ENCODE measurements around the gene SLCO4C1. TPM values are rescaled to one million over a fixed set of nuclear protein-coding genes. Genes with fewer than 3 reads are reported as not detected.

The SLCO4C1 gene
- total and polyA plus RNA-seq, 2 of the 13 experiments (the other 11 are each of a cell fraction or from before 2014, with no cell fraction given) = 1.3 to 7.8 TPM

DNA sequence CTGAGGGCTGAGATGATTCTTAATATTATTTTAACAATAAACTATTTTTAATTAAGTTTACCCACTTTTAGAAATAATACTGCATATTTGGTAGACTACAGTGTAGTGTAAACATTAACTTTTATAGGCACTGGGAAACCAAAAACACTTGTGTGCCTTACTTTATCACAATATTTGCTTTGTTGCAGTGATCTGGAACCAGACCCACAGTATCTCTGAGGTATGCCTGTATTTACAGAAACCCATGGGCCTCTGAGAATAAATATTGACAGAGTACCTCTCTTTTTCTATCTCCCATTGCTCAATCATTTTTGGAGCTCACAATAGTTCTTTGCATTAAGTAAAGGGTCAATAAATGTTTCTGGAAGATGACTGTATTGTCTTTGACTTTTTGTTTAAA lies 73.3 kb downstream of the SLCO4C1 start (continued):
- TF ChIP-seq MYC (CRISPR knock-in tag; IDR thresholded peaks at IDR 0.05; ENCODE audit: borderline replicate concordance) (no peak), ZFP36L2 (CRISPR knock-in tag; IDR thresholded peaks at IDR 0.05) (no peak), HDAC6 (IDR thresholded peaks at IDR 0.05; ENCODE audit: low read depth, low read length) (no peak), ZIK1 (CRISPR knock-in tag; IDR thresholded peaks at IDR 0.05; ENCODE audit: borderline replicate concordance, low read depth) (no peak), GTF3A (CRISPR knock-in tag; conservative IDR thresholded peaks at IDR 0.05) (no peak), ZFP82 (CRISPR knock-in tag; IDR thresholded peaks at IDR 0.05; ENCODE audit: borderline replicate concordance) (no peak), RCOR2 (CRISPR knock-in tag; IDR thresholded peaks at IDR 0.05) (peak; percentile 98), ZNF460 (CRISPR knock-in tag; IDR thresholded peaks at IDR 0.05; ENCODE audit: borderline replicate concordance) (no peak), ZNF101 (CRISPR knock-in tag; IDR thresholded peaks at IDR 0.05; ENCODE audit: borderline replicate concordance, low read depth) (no peak), MATR3 (CRISPR knock-in tag; IDR thresholded peaks at IDR 0.05) (no peak), SNAPC2 (CRISPR knock-in tag; IDR thresholded peaks at IDR 0.05) (peak; percentile 60; the same call in 1 of the 2 replicates), ZNF546 (CRISPR knock-in tag; conservative IDR thresholded peaks at IDR 0.05) (no peak), PRMT3 (CRISPR knock-in tag; IDR thresholded peaks at IDR 0.05; ENCODE audit: borderline replicate concordance, low read depth) (no peak), GATAD2A (CRISPR knock-in tag; IDR thresholded peaks at IDR 0.05) (peak; percentile 100), ZFYVE20 (CRISPR knock-in tag; IDR thresholded peaks at IDR 0.05; ENCODE audit: borderline replicate concordance, low read depth) (no peak), BRCA1 (CRISPR knock-in tag; IDR thresholded peaks at IDR 0.05) (0 out of 2 replicates have a peak, but pooled peaks have one; percentile 45), HNRNPK (IDR thresholded peaks at IDR 0.05; ENCODE audit: low read depth, low read length, poor library complexity, severe bottlenecking) (no peak), MBNL3 (CRISPR knock-in tag; conservative IDR thresholded peaks at IDR 0.05) (no peak), ZNF652 (CRISPR knock-in tag; IDR thresholded peaks at IDR 0.05; ENCODE audit: borderline replicate concordance, low read depth) (peak; percentile 60; the same call in 1 of the 2 replicates)
- TF ChIP-seq, protein P1, sequence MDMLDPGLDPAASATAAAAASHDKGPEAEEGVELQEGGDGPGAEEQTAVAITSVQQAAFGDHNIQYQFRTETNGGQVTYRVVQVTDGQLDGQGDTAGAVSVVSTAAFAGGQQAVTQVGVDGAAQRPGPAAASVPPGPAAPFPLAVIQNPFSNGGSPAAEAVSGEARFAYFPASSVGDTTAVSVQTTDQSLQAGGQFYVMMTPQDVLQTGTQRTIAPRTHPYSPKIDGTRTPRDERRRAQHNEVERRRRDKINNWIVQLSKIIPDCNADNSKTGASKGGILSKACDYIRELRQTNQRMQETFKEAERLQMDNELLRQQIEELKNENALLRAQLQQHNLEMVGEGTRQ (IDR thresholded peaks at IDR 0.05; ENCODE audit: low read depth, low read length) = no peak
- TF ChIP-seq, protein P1 (CRISPR knock-in tag; IDR thresholded peaks at IDR 0.05; ENCODE audit: borderline replicate concordance) = no peak
- TF ChIP-seq, protein P2, sequence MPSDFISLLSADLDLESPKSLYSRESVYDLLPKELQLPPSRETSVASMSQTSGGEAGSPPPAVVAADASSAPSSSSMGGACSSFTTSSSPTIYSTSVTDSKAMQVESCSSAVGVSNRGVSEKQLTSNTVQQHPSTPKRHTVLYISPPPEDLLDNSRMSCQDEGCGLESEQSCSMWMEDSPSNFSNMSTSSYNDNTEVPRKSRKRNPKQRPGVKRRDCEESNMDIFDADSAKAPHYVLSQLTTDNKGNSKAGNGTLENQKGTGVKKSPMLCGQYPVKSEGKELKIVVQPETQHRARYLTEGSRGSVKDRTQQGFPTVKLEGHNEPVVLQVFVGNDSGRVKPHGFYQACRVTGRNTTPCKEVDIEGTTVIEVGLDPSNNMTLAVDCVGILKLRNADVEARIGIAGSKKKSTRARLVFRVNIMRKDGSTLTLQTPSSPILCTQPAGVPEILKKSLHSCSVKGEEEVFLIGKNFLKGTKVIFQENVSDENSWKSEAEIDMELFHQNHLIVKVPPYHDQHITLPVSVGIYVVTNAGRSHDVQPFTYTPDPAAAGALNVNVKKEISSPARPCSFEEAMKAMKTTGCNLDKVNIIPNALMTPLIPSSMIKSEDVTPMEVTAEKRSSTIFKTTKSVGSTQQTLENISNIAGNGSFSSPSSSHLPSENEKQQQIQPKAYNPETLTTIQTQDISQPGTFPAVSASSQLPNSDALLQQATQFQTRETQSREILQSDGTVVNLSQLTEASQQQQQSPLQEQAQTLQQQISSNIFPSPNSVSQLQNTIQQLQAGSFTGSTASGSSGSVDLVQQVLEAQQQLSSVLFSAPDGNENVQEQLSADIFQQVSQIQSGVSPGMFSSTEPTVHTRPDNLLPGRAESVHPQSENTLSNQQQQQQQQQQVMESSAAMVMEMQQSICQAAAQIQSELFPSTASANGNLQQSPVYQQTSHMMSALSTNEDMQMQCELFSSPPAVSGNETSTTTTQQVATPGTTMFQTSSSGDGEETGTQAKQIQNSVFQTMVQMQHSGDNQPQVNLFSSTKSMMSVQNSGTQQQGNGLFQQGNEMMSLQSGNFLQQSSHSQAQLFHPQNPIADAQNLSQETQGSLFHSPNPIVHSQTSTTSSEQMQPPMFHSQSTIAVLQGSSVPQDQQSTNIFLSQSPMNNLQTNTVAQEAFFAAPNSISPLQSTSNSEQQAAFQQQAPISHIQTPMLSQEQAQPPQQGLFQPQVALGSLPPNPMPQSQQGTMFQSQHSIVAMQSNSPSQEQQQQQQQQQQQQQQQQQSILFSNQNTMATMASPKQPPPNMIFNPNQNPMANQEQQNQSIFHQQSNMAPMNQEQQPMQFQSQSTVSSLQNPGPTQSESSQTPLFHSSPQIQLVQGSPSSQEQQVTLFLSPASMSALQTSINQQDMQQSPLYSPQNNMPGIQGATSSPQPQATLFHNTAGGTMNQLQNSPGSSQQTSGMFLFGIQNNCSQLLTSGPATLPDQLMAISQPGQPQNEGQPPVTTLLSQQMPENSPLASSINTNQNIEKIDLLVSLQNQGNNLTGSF (CRISPR knock-in tag; IDR thresholded peaks at IDR 0.05) = no peak
- TF ChIP-seq, protein P3, sequence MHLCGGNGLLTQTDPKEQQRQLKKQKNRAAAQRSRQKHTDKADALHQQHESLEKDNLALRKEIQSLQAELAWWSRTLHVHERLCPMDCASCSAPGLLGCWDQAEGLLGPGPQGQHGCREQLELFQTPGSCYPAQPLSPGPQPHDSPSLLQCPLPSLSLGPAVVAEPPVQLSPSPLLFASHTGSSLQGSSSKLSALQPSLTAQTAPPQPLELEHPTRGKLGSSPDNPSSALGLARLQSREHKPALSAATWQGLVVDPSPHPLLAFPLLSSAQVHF (CRISPR knock-in tag; IDR thresholded peaks at IDR 0.05) = no peak
